ENCODE data around the gene HERC3.
"Not testable (repeated sequence)": the region's sequence is repeated elsewhere in the genome, so short reads cannot be mapped to it uniquely, and the experiment has no call there.

The HERC3 gene

DNA sequence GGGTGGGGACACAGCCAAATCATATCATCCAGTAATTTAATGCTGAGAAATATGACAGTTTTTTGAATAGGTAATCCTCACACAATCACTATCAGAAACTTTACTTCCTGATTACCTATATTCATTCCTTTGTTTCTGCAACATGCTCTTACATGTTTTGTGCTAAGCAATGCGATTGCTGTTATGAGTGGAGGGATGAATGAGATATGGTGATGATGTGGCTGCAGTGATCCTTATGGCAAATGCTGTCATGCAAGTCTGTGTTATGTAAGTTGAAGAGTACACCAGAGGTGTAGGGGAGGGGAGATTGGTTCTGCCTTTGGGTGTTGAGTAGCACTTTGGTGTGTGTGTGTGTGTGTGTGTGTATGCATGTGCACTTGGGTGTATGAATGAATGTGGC, 14.6 kb downstream of the HERC3 start:
- in situ Hi-C loops (cut with MboI; ENCODE audit: low sequenced_read_pairs) = no loop called here

DNA sequence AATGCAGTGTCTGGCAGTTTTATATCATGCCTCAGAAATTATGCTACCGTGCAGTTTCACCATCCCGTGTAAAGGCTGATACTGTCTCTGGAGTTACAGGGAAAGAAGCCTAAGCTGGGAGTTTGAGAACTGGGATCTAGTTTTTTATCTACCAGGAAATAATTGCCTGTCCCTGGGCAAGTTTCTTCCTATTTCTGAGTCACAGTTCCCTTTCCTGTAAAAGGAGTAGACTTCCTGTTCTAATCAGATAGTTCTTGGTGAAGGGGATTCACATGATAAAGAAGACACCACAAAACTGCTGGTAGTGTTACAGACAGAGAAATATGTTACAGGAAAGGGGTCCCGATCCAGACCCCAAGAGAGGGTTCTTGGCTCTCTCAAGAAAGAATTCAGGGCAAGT, 17.1 kb downstream of the HERC3 start:
- in situ Hi-C loops (cut with MboI; ENCODE audit: low sequenced_read_pairs) = no loop called here

DNA sequence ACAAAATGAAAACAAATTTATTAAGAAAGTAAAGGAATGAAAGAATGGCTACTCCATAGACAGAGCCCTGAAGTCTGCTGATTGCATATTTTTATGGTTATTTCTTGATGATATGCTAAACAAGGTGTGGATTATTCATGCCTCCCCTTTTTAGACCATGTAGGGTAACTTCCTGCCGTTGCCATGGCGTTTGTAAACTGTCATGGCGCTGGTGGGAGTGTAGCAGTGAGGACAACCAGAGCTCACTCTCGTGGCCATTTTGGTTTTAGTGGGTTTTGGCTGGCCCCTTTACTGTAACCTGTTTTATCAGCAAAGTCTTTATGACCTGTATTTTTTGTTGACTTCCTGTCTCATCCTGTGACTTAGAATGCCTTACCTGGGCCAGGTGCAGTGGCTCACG, 17.5 kb downstream of the HERC3 start:
- in situ Hi-C loops (cut with MboI; ENCODE audit: low sequenced_read_pairs) = not testable (repeated sequence)

DNA sequence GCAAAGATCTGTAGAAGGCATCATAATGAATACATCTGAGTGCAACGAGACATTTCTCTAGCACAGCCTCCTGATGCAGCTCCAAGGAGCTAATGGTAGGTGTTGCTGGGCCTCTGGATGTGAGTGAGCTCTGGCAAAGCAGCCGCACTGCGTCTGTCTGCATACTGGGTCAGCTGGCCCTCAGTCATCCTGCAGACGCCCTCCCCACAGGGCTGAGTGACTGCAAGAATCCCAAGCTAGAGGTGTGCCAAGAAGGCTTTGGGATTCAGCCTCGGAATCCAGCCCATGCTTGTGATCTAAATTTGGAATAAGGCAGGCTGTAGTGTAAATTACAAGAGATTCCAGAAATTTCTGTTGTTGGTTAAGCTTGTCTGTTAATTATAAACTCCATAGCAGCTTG, 18.5 kb downstream of the HERC3 start:
- in situ Hi-C loops (cut with MboI; ENCODE audit: low sequenced_read_pairs) = no loop called here

DNA sequence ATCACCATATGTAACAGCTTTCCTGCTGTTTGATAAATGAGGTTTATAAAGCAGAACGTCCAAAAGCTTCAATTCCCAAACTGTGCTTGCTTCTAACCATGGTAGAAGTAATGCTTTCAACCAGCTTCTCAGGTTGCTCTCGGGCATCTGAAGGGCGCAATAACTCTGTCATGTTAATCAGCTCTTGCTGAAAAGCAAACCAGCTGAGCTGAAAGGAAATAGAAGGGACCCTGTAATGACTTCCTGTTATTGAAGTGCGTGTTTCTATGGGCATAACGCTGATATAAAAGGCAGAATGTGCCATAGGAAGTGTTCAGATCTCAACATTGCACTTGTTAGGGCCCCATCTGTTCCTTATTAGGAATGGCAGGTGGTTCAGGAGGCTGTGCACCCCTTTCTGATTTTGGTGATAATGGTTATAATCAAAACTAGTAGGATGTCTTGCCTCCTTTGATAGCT, 21.2 kb downstream of the HERC3 start:
- in situ Hi-C loops (cut with MboI; ENCODE audit: low sequenced_read_pairs) = no loop called here

DNA sequence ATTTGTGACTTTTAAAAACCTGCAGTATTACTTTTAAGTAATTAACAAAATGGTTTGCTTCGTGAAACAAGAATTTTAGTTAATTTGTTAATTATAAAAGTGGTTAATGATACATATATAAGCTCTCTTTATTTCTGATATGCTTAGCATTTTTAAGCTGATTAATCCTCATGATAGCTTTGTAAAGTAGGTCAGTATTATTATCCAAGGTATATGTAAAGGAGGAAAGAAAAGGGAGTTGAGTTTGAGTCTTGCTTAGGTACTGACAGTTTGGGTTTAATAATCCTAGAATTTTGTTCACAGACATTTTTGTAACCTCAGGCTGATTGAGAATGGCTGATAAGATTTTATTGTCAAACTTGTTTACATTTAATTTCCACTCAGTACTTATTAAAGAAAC, 21.8 kb downstream of the HERC3 start:
- in situ Hi-C loops (cut with MboI; ENCODE audit: low sequenced_read_pairs) = no loop called here

DNA sequence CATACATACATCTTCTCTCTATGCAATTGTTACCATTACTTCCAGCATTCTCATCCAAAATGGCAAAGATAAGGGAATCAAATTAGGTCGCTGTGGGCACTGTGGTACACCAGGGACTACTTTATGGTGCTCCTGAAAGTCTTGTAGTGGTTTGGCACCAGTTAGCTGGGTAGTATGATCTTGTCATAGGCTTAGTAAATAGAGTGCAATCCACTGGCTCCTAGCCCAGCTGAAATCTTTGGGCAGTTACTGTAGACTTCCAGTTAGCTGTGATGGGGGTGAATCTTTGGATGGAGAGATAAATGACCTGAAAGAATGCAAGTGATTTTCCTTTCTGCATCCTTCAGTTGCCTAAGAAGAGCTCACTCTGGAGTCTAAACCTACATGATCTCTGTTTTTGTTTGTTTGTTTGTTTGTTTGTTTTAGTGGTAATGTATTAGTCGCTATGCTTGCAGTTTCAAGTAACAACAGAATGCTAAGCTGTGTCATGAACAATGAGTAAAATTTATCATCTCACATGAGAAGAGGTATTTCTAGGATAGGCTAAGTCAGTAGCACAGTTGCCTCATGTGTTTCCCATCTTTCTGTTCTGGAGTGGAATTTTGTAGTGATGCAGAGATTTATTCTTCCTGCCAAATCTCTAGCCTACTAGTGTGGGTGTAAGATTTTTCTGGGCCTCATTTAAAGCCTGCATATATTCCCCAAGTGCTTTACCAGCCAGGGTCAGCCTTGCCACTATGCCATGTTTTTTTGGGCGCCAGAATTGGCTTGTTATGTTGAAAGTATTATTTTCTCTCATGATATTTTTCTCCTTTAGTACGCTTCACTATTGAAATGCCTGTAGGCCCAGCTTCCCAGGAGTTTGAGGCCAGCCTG, 24.2 kb downstream of the HERC3 start:
- in situ Hi-C loops (cut with MboI; ENCODE audit: low sequenced_read_pairs) = no loop called here

DNA sequence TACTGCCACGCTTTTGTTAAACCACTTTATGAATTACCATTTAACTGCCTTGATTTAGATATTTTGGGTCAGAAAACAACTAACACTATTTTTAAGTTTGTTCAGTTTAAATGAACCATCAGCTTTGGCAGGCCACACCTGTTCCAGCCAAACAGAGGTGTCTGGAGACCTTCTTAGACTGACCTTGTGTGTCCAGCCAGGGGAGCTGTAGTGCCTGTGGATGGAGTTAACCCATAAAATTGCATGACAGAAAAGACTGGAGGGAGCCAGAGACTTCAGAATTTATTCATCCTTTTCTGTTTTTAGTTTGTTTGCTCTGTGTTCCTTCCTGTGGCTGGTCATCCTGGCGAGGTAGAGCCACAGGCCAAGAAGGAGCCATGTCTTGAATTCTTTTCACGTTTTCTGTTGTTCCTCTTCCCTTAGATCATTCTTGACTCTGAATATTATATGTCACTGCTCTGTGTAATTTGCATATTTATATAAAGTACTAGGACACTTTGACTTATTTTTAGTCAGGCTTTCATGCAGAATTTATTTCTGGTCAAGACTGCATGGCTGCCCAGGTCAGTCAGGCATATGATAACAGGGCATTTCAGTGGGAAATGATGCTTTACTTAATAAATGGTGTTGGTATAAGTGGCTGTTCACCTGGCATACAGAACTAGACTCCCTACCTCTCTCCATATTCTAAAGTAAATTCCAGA, 26.7 kb downstream of the HERC3 start:
- in situ Hi-C loops (cut with MboI; ENCODE audit: low sequenced_read_pairs) = no loop called here

DNA sequence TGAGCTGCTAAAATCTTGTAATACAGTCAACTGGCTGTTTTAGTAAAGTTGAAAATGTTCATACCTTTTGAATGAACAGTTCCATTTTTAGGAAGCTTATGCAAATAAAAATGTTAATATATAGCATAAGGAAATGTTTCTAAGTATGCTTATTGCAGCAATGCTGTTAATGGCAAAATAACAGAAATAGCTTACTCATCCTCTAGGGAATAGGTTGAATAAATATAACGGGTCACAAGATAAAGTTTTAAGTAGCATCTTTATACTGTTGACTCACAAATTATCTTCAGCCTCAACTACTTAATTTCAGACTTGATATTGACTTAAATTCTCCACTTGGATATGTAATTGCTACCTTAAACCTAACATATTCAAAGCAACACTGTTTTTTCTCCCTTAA, 27.7 kb downstream of the HERC3 start:
- in situ Hi-C loops (cut with MboI; ENCODE audit: low sequenced_read_pairs) = no loop called here

DNA sequence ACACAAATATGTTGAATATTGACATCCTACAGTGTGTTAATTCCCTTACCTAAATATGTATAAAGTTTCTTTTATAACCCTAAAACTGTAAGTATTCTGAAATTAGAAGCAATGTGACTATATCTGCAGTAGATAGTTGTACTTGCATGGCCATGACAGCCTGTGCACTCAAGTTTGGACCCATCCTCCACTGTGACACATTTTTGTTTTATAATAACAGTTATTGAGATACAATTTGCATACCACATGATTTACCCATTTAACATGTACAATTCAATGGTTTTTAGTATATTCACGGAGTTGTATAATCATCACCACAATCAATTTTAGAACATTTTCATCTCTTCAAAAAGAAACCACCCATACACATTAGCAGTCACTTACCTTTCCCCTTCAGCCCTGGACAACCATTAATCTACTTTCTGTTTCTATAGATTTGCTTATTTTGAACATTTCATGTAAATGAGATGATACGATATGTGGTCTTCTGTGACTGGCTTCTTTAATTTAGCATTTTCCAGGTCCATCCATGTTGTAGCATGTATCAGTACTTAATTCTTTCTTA, 29.6 kb downstream of the HERC3 start:
- in situ Hi-C loops (cut with MboI; ENCODE audit: low sequenced_read_pairs) = no loop called here

DNA sequence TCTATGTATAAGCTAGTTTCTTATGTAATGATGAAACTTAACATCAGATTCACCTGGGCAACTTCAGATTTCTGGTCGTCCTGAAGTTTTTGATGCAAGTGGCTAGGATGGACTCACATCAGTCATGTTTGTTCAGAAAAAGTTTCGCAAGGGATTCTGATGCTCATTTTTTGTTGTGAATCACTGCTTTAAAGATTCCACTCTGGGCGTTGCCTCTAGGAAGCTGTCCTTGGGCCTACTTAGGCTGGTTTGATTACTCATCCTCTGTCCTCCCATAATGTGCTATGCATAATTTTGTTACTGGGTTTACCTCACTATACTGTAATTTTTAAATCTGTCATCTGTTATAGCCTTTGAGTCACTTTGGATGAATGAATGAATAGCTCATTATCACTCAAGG, 30.8 kb downstream of the HERC3 start:
- in situ Hi-C loops (cut with MboI; ENCODE audit: low sequenced_read_pairs) = no loop called here

DNA sequence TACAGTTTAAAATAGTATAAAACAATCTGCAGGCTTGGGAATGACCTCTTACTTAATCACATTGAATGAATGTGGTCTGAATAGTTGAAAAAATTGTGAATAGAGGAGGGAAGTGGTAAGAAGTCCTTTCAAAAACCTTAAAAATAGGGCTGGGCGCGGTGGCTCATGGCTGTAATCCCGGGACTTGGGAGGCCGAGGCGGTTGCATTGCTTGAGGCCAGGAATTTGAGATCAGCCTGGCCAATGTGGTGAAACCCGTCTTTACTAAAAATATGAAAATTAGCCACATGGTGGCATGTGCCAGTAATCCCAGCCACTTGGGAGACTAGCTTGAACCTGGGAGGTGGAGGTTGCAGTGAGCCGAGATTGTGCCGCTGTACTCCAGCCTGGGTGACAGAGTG, 36.5 kb downstream of the HERC3 start:
- in situ Hi-C loops (cut with MboI; ENCODE audit: low sequenced_read_pairs) = no loop called here

DNA sequence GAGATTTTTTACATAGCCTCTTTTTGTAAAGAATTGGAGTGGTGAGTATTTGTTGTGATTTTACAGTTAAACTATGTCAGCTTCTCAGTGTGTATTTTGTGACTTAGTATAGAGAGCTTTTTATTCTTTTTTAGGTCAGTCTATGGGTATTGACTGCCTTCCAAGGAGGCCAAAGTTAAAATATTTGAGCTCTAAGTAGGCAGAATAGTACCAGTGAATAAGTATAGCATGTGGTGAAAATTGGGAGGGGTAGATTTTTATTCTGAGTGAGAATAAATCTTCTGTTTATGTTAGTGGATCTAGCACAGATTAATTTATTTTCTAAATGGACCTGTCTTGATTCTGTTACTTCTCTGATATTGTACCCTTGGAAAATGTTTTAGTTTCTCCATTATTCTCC, 37.5 kb downstream of the HERC3 start:
- in situ Hi-C loops (cut with MboI; ENCODE audit: low sequenced_read_pairs) = no loop called here

DNA sequence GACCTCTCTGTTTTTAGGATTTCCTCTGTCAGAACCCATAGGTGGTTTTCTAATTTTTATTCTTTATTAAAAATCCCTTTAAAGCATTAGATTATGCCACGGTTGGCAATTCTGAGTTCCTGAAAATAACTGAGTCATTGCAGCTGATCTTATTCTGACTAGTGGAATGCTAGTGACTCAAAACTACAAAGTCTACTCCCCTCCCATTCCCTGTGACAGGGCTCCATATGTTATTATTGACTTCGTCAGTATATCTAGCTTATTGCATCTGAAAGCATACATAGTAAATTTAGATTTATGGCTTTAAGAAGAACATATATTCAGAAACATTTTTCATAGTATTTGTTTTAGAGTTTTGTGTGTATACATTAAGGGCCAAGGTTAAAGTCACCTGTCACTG, 38.5 kb downstream of the HERC3 start:
- in situ Hi-C loops (cut with MboI; ENCODE audit: low sequenced_read_pairs) = no loop called here

DNA sequence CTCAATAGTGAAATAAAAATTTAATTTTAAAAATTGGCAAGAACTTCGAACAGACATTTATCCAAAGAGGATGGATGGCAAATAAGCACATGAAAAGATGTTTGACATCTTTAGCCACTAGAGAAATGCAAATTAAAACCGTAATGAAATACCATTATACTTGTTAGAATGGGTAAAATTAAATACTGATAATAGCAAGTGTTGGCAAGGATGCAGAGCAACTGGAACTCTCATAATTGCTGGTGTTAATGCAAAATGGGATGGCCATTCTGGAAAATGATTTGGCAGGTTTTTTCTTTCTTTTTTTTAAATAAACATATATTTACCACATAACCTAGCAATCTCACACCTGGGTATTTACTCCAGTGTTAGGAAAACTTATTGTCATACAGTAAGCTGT, 51.7 kb downstream of the HERC3 start:
- in situ Hi-C loops (cut with MboI; ENCODE audit: low sequenced_read_pairs) = no loop called here

DNA sequence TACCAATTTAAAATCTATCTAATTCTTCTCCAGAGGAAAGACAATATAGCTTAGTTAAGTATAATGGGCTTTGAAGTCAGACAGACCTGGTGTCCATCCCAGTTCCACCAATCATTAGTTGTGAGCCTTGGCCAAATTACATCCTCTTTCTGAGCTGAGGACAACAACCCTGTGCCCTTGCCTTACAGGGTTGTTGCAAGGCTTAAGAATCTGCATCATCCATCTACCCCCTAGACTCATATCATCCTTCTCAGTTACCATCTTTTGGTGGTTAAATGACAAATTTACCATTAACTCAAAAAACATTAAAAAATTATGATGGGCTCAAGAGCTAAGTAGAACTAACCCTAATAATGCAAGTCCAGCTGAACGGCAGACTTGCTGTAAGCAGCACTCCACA, 53.7 kb downstream of the HERC3 start:
- in situ Hi-C loops (cut with MboI; ENCODE audit: low sequenced_read_pairs) = no loop called here

DNA sequence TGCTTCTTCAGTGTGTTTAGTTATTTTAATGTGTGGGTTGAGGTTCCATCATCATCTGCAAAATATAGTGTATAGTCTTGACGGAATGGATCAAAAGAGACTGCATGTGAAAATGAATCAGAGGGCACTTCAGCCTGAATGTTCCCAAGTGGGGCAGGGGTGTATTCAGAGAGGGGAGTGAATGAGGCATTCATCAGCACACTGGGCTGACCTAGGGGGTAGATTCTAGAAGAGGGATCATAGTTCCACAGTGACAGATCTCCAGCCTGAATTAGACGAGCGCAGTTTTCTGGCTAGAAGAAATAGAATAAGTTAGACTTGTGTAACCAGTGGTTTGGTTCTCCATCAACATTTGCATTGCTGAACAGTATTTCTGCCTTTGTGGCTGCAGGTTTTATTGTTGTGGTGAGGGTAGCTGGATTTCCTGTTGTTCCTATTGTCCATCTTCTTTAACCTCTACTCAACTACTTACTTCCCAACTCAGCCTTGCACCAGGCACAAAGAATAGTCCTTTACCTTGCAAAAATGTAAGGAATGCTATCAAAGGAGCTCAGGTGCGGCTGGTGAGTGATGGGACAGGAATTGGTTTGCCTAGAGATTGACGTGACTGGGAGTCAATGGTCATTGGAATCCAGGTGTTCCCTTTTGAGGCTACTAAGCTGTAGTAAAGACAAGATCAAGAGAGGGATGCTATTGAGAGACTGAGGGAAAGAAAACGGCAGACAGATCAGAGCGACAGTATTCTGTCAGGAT, 54.4 kb downstream of the HERC3 start:
- in situ Hi-C loops (cut with MboI; ENCODE audit: low sequenced_read_pairs) = no loop called here

DNA sequence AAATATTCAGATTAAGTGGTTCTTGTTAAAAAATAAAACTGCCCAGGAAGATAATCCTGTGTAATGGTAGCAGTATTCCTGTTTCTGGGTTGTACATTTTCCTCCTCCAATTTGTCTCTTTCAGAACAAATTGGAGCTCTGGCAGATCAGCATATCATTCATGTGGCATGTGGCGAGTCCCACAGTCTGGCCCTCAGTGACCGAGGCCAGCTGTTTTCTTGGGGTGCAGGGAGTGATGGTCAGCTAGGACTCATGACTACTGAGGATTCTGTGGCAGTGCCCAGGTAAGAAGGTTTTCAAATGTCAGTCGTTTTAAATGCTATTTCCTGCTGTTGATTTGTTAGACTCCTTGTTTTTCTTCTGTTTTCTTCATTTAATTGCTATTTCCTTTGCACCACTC, 57.4 kb downstream of the HERC3 start:
- in situ Hi-C loops (cut with MboI; ENCODE audit: low sequenced_read_pairs) = no loop called here

DNA sequence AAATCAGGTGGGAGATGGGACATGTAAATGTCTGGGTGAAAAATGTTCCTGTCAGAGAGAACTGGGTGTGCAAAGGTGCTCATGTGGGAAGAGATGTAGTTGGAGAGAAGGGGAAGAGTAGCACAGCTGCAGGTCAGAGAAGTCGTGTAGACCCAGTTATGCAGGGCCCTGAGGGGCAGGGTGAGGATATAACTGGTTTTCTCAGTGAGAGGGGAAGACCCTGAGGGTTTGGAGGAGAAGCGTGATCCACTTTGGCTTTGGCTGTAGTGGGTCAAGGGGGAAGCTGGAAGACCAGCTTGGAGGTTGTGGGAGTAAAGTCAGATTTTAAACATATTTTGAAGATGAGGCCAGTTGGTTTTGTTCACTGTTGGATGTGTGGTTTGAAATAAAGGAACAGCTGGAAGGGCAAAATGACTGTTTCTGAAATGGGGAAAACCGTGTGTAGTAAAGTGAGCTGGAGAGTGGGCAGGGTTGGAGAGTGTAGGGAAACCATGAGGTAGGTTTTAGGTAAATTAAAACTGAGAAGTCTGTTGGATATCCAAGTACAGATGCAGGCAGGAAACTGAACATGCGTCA, 61.2 kb downstream of the HERC3 start:
- in situ Hi-C loops (cut with MboI; ENCODE audit: low sequenced_read_pairs) = no loop called here

DNA sequence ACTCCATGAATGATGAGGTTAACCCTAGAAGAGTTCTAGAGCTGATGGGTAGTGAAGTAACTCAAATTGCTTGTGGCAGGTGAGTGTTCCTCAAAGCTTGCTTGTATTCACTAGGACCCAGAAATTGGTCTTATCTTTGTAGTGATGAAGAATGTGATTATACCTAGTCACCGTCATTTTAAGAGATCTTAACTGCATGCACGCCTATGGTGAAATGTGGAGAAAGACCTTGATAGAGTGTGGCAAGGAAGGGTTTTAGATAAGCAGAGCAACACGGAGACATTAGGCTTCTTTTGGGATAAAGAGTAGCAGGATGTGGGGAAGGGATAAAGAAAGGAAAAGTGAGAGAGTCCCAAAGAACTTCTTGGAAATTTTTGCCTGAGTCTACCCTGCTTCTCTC, 62.9 kb downstream of the HERC3 start:
- in situ Hi-C loops (cut with MboI; ENCODE audit: low sequenced_read_pairs) = no loop called here

Measured in HL-60/S4 treated with phorbol 12-myristate 13-acetate at 8.2 ng/mL for 4 days and 3 days (cell line).